HT1080 (cell line): ENCODE results near the gene MAP3K10. TPM values are rescaled to one million over a fixed set of nuclear protein-coding genes. Genes with fewer than 3 reads are reported as not detected.
A peak's percentile ranks its signal among the peaks of the same experiment; 100 is the strongest.
"Not testable (repeated sequence)": the region's sequence is repeated elsewhere in the genome, so short reads cannot be mapped to it uniquely, and the experiment has no call there.

Experiments used
- DNase-seq: peaks from one replicate; pipeline ENCODE4 v3.0.0-alpha.2; 2015; ENCODE audit warnings: low read depth
- total RNA-seq: library from RNA; depleted of rRNA; stranded (reverse); fragments of >200 nt; shearing (Covaris generic); gene quantifications from 2 replicates; pipeline ENCODE4 v1.2.3, GENCODE V29; 2014

Gene MAP3K10
- total RNA-seq, 1 experiment from 2014 or later: 8.0 TPM

DNA sequence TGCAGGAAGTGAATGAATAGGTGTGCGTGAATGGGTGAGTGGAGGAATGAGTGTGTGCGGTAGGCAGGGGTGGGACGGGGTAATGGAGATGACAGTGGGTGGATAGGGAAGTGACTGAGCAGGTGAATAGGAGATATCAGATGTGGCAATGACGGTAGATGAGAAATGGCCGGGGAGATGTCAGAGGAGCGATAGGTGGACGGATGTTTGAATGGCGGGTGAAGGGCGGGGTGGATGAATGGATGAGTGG is 25.5 kb downstream of the MAP3K10 start:
- DNase-seq: no peak

DNA sequence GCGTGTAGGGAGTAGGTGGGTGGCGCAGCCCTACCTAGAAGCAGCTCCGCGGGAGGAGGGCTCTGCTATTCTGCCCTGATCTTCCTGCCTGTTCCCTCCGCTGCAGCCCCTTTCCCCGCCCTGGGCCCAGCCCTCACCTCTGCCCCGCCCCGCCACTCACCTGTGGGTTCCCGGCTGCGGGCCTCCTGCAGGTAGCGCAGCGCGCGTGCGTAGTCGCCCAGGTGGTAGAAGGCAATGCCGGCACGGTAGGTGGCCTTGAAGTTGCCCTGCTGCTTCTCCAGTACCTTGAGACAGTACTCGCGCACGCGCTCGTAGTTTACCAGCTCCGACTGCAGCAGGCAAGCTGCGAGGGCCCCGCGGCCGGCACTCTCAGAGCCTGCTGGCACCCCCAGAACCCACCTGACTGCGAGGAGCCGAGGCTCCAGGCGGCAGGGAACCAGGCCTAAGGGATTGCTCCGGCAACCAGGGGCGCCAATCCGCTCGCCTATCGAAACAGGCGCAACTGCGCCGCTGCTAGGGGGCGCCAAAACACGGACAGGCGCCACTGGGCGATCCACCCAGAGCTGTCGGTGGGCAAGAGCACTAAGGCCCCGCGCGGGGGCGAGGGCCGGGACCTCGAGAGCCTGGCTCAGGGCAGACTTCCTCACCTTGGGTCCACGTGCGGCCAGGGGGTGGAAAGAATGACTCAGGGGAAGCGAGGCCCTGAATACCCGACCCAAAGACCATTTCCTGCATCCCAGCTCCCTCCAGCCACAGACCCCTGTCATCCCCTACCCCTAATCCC is 26.0 kb downstream of the MAP3K10 start:
- DNase-seq: no peak

DNA sequence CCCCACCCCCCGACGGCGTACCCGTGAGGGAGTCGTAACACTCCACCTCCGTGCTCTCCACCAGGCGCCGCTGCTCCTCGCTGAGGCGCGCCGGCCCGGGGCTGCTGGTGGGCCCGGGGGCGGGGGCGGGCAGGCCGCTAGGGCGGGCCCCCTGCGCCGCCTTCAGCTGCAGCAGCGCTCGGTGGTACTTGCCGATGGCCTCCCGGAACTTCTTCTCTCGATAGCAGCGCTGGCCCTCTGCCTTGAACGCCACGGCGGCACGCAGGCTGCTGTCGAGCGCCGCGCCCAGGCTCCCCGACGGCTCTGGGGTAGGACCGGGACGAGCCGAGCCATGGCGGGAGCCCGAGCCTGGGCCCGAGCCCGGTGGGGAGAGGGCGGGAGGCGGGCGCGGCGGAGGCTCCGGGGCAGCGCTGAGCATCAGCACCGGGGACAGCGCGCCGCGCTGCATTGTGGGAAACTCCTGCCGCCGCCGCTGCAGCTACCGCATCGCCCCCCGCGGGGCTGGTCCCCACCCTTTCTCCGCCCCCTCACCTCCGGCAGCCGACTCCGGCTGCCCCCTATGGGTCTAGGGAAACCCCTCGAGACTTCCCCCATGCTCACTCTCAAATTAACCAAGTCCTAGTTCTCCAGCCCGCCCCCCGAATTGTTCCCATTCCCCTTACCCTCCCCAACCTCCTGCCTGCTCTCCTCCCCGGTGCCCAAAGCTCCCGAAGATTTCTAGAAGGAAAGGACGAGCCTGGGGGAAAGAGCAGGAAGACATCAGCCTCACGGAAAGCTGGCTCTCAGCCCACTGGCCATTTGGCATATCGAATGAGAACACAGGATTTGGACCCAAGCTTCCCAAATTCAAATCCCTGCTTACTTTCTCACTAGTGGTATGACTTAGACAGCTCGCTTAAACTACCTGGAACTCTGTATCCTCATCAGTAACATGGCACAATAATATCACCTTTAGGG is 27.0 kb downstream of the MAP3K10 start, which contains the start of gene TTC9B:
Gene TTC9B, minus strand, starts transcription at position 451 of the 957 bp plus-strand sequence. Its CDS starts 3 bp downstream, at position 448.
- no peak for DNase-seq

DNA sequence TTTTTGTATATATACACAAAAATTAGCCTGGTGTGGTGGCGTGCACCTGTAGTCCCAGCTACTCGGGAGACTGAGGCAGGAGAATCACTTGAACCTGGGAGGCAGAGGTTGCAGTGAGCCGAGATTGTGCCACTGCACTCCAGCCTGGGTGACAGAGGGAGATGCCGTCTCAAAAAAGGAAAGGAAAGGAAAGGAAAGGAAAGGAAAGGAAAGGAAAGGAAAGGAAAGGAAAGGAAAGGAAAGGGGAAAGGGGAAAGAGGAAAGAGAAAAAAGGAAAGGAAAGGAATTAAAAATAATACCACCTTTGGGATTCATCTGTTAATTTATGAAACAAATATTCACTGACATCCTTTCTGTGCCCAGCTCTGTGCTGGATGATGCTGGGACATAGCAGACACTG is 27.8 kb downstream of the MAP3K10 start:
- not testable (repeated sequence) for DNase-seq

DNA sequence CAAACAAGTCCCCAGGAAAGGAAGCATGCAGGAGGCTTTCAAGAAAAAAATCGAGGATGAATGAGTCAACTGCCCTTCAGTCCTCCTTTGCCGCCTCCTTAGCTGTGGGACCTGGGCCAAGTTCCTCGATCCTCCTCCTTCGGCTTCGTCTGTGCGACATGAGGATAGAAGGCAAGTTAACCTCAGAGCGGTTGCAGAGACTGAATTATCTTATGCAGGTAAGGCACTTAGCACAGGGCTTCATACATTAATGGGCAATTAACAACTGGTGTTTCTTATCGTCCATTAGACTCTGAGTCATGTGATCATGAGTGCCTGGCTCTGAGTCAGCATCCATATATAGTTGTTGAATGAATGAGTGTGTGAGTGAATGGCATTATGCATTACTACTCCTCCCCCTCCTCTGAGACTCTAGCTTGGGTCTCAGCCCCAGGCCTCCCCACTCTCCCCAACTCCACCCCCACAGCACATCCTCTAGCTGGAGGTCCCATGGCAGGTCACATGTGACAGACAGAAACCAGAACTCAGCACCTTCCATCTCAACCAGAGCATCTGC is 28.6 kb downstream of the MAP3K10 start:
- peak; percentile 92 for DNase-seq

DNA sequence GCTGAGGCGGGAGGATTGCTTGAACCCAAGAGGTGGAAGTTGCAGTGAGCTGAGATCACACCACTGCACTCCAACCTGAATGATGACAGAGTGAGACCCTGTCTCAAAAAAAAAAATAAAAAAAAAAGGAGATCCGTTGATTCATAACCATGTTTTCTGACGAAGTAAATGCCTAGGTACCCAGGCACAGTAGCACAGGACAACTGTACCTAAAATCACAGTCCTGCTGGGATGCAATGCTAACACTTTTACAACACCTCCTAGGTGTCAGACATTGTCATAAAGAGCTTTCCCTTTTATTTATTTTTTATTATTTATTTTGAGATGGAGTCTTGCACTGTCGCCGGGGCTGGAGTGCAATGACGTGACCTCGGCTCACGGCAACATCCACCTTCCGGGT is 29.4 kb downstream of the MAP3K10 start:
- no peak for DNase-seq

DNA sequence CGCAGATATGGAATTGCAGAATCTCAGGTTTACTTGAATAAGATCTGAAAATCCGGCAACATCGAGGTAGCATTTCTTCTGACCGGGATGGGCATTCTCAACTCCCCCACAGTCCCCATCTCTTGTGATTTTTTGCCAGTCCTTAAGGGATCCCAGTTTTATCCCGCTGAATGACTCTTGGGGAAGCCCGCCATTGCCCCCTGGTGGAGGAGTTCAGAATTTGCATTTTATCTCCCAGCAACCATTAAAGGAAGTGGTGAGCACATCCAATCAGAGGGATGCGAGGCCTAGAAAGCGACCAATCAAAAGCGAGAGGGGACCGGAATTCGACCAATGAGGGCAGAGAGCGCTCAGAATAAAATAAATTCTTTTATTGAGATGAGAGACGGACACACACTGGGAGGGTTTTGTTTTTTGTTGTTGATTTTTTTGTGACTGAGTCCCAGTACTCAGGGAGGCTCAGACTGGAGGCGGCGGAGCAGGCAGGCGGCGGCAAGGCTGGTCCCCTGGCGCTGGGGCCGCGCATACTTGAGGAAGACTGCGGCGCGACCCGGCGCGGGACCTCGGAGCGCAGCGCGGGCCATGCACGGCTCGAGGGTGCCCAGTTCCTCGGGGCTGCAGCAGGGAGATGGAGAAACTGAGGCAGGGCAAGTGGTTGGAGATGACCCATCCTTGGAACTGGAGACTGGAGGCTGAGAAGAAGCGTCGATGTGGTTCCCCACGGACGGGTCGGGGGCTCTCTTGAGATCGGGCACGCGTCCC is 30.8 kb downstream of the MAP3K10 start:
- DNase-seq: peak; percentile 90

DNA sequence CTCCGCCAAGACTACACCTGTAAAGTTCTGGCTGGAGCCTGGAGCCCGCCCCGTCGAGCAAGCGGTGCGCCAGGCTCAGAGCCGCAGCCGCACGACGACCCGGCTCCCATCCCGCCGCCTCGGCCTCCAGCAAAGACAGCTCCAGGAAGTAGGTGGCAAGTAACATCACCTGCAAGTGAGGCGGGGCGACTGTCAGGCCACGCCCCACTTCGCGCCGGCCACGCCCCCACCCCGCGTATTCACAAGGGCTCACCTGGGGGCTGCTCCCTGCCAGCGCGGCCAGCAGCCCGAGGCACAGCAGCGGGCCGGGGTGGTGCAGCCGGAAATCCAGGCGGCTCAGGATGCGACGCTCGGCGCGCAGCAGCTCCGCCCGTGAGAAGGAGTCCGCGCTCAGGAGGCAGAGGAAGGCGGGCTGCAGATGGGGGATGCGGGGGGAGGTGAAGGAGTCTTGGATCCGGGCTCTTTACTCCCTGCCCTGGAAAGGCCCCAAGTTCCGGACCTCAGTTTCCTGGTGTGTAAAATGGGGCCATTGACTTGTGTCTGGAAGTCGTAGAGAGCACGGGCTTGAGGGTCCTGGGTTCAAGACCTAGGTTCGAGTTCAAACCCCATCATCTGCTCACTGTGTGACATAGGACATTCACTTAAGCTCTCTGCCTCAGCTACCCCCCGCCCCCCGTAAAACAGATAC is 32.1 kb downstream of the MAP3K10 start:
- no peak for DNase-seq

DNA sequence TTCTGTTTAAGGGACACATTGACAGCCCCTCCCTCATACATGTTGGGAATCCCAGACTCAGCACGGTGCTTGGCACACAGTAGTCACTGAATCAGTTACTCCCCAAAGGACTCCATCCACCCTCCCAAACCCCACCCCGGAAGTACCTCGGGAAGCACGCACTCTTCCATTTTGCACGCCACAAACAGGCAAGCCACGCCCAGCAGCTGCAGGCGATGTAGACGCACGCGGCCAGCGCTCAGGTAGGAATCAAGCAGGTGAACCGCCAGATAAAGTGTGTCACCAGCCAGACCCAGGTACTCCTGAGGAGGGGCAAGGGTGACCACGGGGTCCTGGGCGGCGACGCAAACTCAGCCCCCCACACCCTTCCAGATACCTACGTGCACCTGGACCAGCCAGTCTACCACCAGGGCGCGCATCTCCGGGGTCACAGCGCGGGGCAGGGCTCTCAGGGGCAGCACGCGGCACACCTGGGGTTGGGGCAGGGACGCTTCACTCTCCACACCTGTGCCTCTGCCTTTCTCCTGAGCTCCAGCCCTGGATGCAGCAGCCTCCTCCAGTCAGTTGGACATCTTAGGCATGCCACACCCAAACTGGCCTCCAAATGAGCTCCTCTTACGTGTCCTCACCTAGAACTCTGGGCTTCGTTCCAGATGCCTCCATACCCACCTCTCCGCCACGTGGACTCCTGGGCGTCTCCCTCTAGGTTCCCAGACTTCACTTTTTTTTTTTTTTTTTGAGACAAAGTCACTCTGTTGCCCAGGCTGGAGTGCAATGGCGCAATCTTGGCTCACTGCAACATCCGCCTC is 33.3 kb downstream of the MAP3K10 start:
- no peak for DNase-seq

DNA sequence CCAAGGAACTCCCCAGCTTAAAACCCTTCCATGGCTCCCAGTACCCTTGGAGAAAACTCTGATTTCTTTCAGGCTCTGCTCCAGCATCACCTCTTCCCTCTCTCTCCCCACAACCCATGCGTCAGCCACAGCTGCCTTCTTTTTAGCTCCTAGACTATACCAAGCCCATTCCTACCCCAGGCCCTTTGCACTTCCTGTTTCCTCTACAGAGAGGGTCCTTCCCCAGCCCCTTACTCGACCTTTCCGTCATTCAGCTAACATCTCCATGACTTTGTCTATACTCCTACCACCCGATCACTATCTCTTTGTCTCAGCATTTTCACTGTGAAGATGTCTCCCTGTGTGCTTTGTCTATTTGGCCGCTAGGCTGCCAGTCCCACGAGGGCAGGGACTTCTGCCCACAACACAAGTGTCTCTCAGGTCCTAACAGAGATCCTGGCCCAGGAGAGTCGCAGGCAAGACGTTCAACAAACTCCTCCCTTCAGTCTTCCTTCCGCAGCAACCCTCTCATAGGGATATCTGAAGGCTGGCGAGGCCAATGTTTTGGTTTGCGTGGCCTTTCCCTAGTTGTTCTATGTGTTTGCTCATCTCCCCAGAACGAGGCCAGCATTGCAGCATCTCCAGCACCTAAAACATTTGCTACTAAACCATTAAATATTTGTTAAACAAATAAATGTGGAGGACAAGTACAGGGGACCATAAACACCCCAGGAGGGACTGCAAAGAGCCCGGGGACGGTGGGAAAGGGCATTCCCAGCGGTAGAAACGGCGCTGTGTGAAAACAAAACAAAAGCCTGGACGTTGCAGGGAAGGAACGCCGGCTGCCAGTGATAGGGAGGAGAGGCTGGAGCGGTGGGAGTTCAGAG is 34.4 kb downstream of the MAP3K10 start:
- no peak for DNase-seq

DNA sequence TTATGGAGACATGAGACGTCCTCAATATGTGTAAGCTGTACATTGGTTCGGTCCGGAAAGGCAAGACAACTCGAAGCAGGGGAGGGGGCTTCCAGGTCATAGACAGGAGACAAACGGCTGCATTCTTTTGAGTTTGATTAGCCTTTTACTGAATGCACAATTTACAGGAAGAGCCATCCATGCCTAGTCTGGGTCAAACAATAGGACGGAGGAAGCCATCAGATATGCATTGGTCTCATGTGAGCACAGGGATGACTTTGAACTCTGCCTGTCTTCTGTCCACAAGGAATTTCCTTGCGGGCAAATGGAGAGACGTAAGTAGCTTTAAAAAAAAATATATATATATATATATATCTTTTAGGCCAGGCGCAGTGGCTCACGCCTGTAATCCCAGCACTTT is 37.1 kb downstream of the MAP3K10 start:
- DNase-seq: no peak

DNA sequence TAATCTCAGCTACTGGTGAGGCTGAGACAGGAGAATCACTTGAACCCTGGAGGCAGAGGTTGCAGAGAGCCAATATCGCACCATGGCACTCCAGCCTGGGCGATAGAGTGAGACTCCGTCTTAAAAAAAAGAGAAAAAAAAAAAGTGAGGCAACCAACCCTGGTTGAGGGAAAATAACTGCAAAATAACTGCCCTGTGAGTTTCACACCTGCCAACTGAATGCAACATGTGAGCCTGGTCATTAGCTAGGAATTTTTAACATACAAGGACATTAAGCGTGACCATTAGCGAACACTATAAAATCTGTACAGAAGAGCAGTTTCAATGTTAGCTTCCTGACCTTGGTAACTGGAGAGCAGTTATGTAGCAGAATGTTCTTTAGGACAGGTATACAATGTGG is 37.6 kb downstream of the MAP3K10 start:
- no peak for DNase-seq

DNA sequence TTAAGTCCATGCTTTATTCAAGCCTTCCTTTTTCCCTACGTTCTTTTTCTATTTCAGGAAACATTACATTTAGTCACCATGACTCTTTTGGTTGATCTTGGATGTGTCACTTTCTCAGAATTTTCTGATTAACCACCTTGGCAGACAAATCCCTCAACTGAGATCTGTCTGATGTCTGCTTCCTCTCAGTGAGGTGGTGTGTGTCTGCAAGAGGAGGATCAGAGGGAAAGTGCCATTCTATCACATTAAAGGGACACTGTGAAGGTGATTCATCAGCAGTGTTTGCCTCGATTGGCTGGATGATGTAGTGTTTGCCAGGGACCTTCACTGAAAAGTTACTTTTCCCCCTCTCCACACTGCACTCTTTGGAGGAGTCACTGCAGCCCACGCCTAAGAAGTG is 38.3 kb downstream of the MAP3K10 start:
- peak; percentile 62 for DNase-seq

DNA sequence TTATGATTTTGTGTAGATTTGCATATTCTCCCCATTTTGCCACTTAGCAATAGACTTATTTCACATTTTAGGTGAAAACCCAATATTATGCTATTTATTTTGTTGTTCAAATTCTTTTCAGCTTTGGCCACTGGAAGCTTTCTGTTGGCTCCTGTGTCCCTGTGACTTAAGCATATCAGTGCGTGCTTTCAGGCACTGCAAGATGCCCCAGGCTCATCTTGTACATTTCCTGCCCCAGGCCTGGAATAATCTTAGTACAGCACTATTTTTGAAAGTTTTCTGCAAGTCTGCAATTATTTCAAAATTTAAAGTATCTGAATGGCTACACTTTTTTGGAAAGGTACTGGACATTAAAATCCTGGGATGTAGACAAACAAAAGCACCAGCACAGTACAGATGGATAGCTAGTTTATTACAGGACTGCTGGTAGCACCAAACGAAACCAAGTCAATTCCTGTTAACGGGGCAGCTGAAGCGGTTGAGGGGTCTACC is 38.7 kb downstream of the MAP3K10 start:
- no peak for DNase-seq

DNA sequence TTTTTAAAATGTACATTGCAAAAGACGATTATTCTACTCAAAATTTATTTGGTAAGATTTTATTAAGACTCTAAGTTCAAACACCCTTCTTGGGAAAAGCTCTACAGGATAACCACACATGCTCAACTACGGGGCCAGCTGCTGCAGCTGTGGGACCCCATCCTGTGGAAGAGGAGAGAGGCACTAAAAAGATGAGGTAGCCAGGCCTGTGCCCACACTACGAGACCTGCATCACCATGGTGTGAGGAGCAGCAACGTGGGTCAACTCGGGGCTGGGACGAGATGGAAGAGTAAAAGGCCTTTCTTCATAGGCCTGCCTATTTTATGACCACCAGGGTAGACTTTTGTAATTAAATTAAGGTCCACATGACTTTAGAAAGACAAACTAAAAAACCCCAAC is 39.8 kb downstream of the MAP3K10 start:
- no peak for DNase-seq

DNA sequence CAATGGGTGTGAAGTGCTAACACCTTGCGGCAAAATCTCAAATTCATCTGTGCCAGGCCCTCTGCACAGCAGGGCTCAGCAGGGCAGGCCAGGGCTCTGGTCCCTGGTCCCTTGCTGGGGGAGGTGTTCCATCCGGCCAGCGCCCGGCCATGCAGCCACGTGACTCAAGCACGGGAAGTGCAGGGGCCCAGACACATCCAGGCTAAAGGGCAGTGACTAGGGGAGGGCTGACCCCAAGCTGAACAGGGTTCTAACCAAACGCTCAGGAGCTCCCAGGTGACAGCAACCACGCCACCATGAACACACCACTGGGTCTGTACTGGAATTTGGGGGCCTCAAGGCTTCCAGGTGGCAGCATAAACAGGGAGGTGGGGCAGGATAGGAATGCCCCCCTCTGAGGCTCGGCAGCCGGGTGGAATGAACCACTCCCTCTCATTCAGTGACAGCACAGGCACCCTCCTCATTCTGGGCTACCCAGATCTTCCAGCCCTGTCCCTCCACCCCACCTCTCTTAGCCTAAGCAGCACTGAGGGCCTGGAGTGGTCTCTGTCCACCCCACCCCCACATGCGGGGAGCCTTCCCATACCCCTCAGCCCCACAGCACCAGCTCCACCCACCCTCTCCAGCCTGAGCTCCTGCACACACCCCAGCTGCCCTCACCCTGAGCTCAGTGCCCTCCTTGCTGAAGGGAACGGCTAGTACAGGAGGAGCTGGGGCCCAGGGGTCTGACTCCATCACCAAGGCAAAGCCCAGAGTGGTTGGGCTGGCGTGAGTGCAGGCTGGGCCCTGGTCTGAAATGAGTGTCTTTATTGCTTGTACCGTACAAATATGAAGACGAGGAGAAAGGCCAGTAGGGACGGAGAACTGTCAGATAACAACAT is 40.6 kb downstream of the MAP3K10 start:
- DNase-seq: no peak

DNA sequence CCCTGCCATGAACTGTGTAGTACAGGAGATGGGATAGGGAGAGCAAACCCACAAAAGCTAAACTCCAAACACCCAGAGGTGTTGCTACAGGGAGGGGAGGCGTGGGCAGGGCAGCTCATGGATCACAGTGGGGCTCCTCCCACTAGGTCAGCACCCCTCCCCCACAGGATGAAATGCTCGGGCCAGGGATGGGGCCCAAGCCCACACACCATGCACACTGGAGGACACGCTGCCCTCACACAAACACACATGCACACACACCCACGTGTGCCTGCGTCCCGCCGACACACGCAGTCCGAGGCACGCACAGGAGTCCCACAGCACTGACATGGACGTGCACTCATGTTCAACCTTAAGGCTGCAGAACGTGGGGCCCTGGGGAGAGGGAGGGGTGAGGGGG is 41.3 kb downstream of the MAP3K10 start:
- no peak for DNase-seq
